NCI-H446 (cell line): ENCODE measurements around the gene OGDH.
"Not testable (repeated sequence)": the region's sequence is repeated elsewhere in the genome, so short reads cannot be mapped to it uniquely, and the experiment has no call there.

Experiments
- DNase-seq, 2 experiments: peaks; one replicate each; lab custom pipeline; 2025; lab: John Stamatoyannopoulos, UW

The OGDH gene

DNA sequence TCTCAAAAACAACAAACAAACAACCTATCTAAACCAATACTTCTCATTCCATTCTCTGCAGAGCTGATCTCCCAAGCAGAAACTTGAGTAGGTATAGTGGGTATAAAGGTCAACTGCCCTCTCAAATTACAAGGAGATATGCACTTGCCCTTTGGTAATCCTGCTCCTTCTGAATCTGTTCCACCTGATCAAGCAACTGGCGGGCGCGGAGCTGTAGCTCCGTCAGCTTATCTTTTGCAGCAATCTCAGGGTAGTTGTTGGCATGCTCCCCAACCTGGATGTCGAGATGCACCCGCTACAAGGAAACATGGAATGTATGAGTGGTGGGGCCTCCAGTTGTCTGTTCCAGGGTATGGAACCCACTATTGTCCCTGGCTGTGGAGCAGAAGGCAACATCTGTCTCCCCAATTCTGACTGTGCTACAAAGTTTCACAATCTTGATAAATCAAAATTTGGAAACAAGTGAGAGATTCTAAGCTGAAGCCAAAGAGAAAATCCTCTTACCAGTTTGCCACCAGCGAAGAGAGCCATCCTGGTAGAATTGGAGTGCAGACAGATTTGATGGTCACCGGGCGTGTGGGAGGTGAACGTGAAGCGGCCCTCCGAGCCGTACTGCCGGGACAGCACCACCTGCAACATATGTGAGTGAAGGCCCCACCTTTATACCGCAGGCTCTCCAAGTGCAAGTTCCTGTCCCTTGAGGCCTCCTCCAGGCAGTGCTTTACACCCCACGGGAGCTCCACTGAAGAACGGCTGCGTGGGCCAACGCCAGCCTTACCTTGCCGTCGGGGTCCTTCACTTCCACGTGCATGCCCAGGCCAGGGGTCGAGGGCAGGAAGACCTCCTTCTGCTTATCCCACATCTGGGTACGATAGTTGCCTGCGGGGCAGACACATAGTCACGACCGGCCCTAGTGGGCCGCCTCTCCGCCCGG lies 25.2 kb upstream of the OGDH start:
- no peak for DNase-seq

DNA sequence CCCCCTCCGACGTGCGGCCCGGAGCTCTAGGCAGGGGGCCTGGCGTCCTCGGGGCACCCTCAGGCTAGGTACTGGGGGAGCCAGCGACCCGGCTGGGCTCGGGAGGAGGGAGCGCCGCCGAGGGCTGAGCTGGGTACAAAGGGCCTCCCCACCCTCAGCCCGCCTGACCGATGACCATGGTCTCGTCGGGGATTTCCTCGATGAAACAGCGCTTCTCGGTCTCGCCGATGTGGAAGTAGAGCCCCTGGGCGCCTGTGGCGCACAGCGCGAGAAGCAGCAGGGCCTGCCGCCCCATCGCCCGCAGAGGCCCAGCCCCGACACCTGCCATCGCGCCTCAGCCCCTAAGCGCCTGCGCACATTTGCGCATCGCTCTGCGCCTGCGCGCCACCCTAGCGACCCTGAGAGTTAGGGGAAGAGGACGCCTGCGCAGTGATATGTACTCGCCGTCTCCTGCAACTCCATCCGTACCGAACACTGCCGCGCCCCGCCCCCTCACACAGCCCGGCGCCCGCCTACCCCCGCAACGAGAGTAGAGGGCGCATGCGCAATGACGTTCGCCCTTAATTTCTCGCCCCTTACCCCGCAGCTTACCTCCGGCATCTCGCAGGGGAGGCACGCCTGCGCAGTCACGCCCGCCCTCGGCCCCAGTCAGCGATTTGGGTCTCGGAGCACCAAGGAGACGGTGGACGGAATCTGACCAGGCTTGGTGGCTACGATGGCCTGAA lies 24.4 kb upstream of the OGDH start, which contains the start of gene TMED4:
Gene TMED4 (minus strand): TSS at position 353 of the 725 bp plus-strand sequence. CDS start 25 bp downstream, at position 328.
- DNase-seq = peak; percentile 98 to 99

DNA sequence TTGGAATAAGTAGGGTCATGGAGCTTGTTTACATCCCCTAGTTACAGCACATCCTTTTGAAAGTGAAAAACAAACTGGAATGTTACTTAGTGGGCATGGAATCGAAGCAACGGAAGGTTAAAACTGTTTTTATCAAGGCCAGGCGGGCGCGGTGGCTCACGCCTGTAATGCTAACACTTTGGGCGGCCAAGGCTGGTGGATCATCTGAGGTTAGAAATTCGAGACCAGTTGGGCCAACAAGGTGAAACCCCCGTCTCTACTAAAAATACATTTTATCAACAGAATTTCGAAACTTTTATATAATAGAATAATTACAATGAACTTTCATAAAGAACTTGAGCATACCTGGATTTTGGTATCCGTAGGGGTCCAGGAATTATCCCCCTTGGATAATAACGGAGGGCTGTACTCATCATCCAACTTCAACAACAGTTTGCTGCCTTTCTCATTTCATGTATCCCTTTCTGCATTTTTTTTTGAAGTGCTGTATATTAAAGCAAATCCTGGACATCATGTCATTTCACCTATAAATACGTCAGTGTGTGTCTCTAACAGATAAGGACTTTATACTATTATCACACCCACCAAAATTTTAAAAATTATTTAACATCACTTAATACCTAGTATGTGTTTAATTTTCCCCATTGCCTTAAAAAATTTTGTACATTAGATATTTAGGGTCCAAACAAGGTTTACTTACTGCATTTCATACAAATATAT lies 23.1 kb upstream of the OGDH start:
- no peak for DNase-seq

DNA sequence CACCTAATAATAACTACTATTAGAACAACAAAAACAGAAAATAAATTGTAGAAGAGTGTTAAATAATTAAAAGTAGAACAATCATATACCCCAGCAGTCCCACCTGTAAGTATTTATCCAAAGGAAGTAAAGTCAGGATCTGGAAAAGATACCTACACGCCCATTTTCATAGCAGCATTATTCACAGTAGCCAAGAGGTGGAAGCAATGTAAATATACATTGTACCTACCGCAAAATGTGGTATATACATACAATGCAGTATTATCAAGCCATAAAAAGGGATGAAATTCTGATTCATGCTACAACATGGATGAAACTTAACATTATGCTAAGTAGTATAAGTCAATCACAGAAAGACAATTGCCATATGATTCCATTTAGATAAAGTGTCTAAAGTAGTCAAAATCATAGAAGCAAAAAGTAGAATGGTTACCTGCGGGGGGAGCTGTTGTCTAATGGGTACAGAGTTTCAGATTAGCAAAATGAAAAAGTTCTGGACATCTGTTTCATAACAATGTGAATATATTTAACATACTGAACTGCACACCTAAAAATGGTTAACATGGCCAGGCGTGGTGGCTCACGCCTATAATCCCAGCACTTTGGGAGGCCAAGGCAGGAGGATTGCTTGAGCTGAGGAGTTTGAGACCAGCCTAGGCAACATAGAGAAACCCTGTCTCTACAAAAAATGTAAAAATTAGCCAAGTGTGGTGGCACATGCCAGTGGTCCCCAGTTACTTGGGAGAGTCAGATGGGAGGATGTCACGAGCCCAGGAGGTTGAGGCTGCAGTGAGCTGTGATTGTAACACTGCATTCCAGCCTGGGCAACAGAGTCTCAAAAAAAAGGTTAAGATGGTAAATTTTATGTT lies 18.4 kb upstream of the OGDH start:
- DNase-seq = peak; percentile 19 to 52

DNA sequence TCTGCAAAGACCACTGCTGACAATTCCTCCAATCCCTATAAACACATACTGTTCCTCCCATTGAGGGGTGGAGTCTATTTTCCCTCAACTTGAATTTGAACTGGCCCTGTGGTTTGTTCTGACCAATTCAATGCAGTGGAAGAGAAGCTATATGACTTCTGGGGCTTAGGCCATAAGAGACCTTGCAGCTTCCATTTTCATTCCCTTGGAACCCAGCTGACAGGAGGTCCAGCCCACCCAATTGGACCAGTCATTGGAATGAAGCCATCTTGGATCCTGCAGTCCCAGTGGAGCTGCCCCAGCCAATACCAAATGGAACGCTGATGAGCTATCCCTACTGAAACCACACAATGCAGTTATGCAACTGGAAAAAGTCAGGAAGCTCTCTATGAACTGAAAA lies 15.5 kb upstream of the OGDH start:
- no peak for DNase-seq

DNA sequence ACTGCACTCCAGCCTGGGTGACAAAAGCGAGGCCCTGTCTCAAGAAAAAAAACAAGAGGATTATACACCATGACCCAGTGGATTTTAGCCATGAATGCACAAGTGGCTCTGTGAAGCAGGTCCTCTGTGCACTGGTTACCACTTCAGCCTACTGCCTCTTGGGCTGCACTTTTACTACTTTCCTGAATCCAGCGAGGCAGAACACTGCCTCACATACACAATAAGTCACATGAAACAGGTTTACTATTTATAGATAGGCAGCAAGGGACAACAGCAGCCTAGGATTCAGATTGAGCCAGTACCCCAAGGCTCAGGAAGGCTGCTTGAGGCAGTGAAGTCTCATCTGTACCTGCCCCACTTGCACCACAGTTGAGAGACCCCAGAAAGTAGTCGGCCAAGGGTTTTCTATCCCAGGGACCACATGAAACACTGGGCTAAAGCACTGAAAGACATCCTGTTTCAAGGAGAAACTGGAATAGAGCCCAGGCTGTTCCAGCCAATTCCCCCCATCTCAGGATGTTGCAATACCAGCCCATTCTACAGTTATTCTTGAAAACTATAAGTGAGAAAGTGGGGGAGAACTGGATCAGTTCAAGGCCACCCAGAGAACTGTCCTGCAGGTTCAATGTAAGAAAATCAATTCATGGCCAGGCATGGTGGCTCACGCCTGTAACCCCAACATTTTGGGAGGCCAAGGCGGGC lies 10.3 kb upstream of the OGDH start:
- no peak for DNase-seq

DNA sequence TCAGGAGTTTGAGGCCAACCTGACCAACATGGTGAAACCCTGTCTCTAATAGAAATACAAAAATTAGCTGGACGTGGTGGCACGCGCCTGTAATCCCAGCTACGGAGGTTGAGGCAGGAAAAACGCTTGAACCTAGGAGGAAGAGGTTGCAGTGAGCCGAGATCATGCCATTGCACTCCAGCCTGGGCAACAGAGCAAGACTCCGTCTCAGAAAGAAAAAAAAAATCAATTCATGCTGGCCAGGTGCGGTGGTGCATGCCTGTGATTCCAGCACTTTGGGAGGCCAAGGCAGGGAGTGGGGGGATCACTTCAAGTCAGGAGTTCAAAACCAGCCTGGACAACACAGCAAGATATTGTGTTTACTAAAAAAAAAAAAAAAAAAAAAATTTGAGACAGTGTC lies 9.2 kb upstream of the OGDH start:
- not testable (repeated sequence) for DNase-seq

DNA sequence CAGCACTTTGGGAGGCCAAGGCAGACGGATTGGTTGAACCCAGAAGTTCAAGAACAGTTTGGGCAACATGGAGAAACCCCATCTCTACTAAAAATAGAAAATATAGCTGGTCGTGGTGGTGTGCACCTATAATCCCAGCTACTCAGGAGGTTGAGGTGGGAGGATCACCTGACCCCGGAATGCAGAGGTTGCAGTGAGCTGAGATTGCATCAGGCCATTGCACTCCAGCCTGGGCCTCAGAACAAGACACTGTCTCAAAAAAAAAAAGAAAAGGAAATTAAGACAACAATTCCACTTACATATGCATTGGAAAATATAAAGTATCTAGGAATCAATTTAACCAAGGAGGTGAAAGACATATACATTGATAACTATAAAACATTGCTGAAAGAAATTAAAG lies 7.2 kb upstream of the OGDH start:
- no peak for DNase-seq

DNA sequence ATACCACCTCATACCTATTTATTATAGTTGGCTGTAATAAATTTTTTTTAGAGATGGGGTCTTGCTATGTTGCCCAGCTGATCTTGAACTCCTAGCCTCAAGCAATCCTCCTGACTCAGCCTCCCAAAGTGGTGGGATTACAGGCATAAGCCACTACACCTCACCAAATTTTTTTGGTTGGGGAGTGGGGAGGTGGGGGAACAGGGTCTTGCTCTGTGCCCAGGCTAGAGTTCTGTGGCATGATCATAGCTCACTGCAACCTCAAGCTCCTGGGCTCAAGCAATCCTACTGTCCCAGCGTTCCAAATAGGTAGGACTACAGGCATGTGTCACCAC lies 3.9 kb upstream of the OGDH start:
- DNase-seq = no peak

DNA sequence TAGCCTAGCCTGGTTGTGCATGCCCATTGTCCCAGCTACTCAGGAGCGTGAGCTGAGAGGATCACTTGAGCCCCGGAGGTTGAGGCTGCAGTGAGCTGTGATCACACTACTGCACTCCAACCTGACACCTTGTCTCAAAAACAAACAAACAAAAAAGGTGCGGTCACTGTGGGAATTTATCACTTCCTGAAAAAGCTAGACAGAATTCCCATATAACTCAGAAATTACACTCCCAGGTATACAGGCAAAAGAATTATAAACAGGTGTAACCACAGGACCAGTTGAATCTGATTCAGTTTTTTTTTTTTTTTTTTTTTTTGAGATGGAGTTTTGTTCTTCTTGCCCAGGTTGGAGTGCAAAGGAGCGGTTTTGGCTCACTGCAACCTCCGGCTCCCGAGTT lies 3.2 kb upstream of the OGDH start:
- DNase-seq = no peak

DNA sequence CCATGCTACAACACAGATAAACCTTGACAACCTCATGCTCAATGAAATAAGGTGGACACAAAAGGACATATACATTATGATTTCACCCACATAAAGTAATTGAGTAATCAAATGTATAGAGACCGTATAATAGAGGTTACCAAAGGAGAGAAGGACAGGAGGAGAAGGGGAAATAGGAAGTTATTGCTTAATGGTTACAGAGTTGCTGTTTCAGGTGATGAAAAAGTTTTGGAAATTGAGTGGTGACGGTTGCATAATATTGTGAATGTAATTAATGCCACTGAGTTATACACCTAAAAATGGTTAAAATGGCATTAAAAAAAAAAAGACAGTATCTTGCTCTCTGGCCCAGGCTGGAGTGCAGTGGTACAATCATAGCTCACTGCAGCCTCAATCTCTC lies 1.5 kb upstream of the OGDH start:
- no peak for DNase-seq

DNA sequence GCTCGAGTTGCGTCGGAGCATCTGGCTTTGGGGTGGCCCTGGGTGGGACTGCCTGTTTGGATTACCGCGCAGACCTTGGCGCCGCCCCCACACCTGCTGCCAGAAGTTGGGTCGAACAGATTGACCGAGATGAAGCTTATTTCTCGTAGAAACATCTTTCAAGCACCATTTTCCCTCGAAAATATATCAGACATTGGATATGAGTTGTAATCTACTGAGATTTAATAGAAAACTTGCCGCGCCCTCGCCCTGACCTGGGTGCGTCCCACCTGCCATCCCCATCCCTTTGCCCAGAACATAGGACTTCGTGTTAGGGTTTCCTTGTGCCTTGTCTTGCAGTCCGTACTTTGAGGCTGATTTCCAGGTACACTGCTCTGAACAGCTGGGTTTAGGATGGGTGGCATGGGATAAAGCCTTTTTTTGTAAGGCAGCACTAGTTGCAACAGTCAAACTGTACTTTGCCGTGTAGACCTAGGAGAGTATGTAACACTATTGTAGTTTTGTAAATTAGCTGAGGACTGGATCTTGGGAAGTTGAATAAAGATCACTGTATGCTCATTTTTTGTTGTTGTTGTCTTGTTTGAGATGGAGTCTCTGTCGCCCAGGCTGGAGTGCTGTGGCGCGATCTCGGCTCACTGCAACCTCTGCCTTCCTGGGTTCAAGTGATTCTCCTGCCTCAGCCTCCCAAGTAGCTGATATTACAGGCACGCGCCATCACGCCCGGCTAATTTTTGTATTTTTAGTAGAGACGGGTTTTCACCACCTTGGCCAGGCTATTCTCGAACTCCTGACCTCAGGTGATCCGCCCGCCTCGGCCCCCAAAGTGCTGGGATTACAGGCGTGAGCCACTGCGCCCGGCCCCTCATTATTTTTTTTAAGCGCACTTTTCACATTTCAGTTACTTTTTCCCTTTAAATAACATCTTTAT lies 978 bp downstream of the OGDH start:
- DNase-seq = no peak

DNA sequence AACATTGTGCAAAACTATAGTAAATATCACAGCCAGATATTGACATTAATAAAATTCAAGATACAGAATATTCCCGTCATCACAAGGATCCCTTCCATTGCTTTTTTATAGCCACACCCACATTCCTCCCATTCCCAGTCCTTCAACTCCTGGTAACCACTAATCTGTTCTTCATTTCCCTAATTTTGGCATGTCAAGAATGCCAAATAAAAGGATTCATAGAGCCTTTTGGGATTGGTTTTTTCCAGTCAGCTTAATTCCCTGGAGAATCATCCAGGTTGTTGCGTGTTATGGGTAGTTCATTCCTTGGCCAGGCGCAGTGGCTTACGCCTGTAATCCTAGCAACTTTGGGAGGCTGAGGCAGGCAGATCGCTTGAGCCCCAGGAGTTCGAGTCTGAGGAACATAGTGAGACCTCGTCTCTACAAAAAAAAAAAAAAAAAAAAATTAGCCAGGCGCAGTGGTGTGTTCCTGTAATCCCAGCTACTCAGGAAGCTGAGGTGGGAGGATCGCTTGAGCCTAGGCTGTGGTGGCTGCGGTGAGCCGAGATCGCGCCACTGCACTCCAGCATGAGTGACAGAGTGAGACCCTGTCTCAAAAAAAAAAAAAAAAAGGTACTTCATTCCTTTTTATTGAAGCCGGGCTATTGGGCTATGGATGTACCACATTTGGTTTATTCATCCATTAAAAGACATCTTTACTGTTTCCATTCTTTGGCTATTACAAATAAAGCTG lies 2.7 kb downstream of the OGDH start:
- no peak for DNase-seq

DNA sequence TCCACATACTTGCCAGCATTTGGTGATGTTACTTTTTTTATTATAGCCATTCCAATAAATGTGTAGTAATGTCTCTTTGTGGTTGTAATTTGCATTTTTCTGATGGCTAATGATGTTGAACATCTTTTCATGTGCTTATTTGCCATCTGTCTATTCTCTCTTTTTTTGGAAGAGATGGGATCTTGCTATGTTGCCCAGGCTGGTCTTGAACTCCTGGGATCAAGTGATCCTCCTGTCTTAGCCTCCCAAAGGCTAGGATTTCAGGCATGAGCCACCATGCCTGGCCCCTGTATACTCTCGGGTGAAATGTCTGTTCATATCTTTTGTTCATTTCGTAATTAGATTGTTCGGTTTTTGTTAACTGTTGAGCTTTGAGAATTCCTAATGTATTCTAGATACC lies 3.4 kb downstream of the OGDH start:
- no peak for DNase-seq

DNA sequence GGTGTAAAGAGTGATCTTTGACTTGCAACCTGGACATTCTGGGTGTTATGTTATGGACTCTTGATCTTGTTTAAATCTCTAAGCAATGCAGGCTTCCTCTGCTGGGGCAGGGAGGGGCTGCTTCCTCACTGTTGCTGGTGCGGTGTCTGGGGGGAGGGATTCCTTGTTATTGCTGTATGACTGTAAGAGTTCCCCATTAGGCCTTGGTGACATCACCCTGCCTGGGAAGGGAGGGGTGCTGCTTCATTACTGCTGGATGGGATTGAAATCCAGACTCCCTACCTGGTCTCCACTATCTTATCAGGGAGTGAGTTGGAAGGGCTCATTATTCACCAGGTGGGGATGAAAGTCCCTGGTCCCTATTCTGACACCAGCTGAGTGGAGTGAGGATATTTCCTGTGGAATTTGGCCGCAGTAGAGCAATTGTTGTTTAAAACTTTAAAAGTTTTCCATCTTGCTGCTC lies 8.8 kb downstream of the OGDH start:
- no peak for DNase-seq

DNA sequence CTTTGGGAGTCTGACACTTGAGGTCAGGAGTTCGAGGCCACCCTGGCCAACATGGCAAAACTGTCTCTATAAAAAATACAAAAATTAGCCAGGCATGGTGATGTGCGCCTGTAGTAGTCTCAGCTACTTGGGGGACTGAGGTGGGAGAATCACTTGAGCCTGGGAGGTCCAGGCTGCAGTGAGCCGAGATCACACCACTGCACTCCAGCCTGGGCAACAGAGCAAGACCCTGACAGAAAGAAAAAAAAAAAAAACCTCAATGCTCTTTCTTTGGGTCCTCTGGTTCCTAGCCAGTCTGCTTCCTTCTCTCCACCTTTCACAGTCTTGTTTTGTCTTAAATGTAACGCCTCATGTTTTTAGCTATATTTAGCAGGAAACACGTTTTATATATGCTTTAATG lies 9.4 kb downstream of the OGDH start:
- no peak for DNase-seq

DNA sequence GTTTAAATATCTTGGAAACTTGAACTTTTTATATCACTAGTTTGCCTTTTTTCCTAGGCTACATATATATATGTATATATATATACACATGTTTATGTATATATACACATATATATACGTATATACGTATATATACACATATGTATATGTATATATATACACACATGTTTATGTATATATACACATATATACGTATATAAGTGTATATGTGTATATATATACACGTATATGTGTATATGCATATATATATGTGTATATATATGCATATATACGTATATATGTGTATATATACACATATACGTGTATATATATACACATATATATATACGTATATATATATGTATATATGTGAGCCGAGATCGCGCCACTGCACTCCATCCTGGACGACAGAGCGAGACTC lies 10.1 kb downstream of the OGDH start:
- DNase-seq = no peak

DNA sequence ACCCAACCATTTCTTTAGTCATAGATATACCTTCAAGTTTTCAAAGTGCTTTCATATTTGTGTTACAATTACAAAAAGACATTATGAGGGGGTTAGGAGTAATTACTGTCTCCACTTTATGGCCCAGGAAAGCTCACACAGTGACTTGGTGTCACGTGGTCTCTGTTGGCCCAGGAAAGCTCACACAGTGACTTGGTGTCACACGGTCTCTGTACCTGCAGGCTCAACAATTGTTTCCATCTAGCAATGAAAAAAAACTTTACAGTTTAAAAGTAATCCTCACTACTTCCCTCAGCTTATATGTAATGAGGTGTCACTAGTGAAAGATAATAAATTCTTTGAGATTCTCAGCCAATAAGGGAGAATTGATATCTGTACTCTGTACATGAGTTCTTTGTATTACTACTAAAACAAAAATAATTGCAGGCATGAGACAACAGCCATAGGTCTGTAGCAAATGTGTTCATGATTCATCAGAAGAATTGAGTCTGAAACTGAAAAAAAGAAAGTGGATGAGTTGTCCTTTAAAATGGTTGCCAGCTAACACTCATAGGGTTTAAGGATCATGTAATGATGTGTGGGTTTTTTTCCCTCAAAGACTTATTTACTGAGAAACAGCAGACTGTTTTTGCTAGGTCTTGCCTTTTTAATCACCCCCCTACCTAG lies 10.9 kb downstream of the OGDH start:
- no peak for DNase-seq

DNA sequence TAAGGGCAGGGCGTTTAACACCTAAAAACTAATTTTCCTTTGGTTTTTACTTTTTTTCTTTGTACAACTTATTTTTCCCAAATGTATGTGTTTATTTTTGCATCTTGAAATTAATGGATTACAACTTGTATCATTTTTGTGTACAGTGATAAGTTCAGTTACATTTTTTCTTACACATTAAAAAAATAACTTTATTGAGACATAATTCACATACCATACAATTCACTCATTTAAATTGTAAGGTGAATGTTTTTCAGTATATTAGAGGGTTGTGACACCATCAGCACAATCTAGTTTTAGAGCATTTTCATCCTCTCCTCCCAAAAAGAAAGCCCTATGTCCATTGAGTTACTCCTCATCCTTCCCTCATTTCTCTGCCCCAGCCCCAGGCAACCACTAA lies 11.6 kb downstream of the OGDH start:
- no peak for DNase-seq
